DOHH2 (cell line): Measurements from ENCODE around the gene TMEM45A.

Experiments used
- H3F3A ChIP-seq: fragments of 200-600 bp; sonication (generic), shearing (Covaris generic); 2 replicates; pipeline ENCODE4 v1.6.0; 2016; ENCODE audit warnings: antibody characterized with exemption, mild to moderate bottlenecking; ENCODE audit not compliant: control insufficient read depth, insufficient read depth
- H3K27ac ChIP-seq: fragments of 200-600 bp; sonication (generic); 2 replicates; pipeline ENCODE4 v1.5.1; 2014; ENCODE audit warnings: low read depth, mild to moderate bottlenecking, low read length, moderate library complexity
- H3K27me3 ChIP-seq: fragments of 200-600 bp; sonication (generic); 2 replicates; pipeline ENCODE4 v1.6.1; 2014; ENCODE audit warnings: mild to moderate bottlenecking, low read length, mixed read lengths; ENCODE audit not compliant: control insufficient read depth
- H3K36me3 ChIP-seq: fragments of 200-600 bp; sonication (generic); 2 replicates; pipeline ENCODE4 v1.6.1; 2014; ENCODE audit warnings: mild to moderate bottlenecking, low read length, moderate library complexity, mixed read lengths; ENCODE audit not compliant: control insufficient read depth
- H3K4me1 ChIP-seq: fragments of 200-600 bp; sonication (generic); 2 replicates; pipeline ENCODE4 v1.6.1; 2014; ENCODE audit warnings: mild to moderate bottlenecking, low read length, mixed read lengths; ENCODE audit not compliant: control insufficient read depth
- H3K4me2 ChIP-seq: fragments of 200-600 bp; sonication (generic); 2 replicates; pipeline ENCODE4 v1.6.0; 2014; ENCODE audit warnings: mild to moderate bottlenecking, low read length, moderate library complexity
- H3K4me3 ChIP-seq: fragments of 200-600 bp; sonication (generic); 2 replicates; pipeline ENCODE4 v1.5.1; 2014; ENCODE audit warnings: mild to moderate bottlenecking, low read length, mixed read lengths
- H3K79me2 ChIP-seq: fragments of 200-600 bp; sonication (generic); 2 replicates; pipeline ENCODE4 v1.6.1; 2014; ENCODE audit warnings: mild to moderate bottlenecking, low read length, mixed read lengths; ENCODE audit not compliant: control insufficient read depth
- H3K9me2 ChIP-seq: fragments of 200-600 bp; sonication (generic); replicated peaks from 2 replicates; pipeline ENCODE4 v1.6.1; 2014; ENCODE audit warnings: mild to moderate bottlenecking, low read length, mixed read lengths; ENCODE audit not compliant: control insufficient read depth
- H3K9me3 ChIP-seq: fragments of 200-600 bp; sonication (generic); 2 replicates; pipeline ENCODE4 v1.6.1; 2014; ENCODE audit warnings: antibody characterized with exemption, low read length, mixed read lengths; ENCODE audit not compliant: control insufficient read depth, insufficient read depth
- H4K20me1 ChIP-seq: fragments of 200-600 bp; sonication (generic); 2 replicates; pipeline ENCODE4 v1.6.0; 2014; ENCODE audit warnings: low read depth, mild to moderate bottlenecking, antibody characterized with exemption, low read length, moderate library complexity; ENCODE audit not compliant: control insufficient read depth, insufficient read depth
- EZH2phosphoT487 ChIP-seq: fragments of 200-600 bp; sonication (generic); IDR thresholded peaks from 2 replicates; pipeline ENCODE4 v1.6.1; 2017; ENCODE audit warnings: borderline replicate concordance, mild to moderate bottlenecking, antibody characterized with exemption, low read length, moderate library complexity, mixed read lengths
- TF ChIP-seq, protein P1 (sequence below): fragments of 200-600 bp; sonication (generic); IDR thresholded peaks from one replicate; pipeline ENCODE4 v1.5.1; 2014; ENCODE audit warnings: antibody characterized with exemption, mild to moderate bottlenecking, low read depth, low read length; ENCODE audit not compliant: poor library complexity, severe bottlenecking

TMEM45A gene

DNA sequence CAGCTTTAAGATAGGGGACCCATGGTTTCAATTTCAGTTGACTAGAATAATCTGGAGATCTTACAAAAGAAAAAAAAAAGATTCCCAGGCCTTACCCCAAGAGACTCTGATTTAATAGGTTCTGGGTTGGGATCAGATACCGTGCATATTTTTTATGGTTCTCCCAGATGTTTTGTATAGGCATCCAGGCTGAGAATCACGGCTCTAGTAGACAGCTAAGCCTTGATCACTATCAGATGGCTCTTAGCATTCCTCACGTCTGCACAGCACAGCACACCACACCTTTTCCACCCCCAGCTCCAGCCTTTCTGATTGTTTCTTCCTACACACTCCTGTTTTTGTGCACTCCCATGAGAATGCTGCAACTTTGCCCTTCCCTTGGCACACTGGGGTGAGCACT lies 40.8 kb downstream of the TMEM45A start:
- no peak for TF ChIP-seq EZH2phosphoT487
- TF ChIP-seq, protein P1, sequence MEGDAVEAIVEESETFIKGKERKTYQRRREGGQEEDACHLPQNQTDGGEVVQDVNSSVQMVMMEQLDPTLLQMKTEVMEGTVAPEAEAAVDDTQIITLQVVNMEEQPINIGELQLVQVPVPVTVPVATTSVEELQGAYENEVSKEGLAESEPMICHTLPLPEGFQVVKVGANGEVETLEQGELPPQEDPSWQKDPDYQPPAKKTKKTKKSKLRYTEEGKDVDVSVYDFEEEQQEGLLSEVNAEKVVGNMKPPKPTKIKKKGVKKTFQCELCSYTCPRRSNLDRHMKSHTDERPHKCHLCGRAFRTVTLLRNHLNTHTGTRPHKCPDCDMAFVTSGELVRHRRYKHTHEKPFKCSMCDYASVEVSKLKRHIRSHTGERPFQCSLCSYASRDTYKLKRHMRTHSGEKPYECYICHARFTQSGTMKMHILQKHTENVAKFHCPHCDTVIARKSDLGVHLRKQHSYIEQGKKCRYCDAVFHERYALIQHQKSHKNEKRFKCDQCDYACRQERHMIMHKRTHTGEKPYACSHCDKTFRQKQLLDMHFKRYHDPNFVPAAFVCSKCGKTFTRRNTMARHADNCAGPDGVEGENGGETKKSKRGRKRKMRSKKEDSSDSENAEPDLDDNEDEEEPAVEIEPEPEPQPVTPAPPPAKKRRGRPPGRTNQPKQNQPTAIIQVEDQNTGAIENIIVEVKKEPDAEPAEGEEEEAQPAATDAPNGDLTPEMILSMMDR = no peak
- Histone ChIP-seq H3K27me3 (peaks cover 4% of the 10 kb centered on the region; the same call in 1 of the 2 replicates), H3K9me3 (no peaks in the 10 kb centered on the region; the same call in 1 of the 2 replicates), H4K20me1 (no peaks in the 10 kb centered on the region), H3F3A (no peaks in the 10 kb centered on the region), H3K4me3 (no peak overlapping the region), H3K27ac (no peak overlapping the region), H3K4me1 (no peaks in the 10 kb centered on the region), H3K36me3 (no peaks in the 10 kb centered on the region), H3K9me2 (no peaks in the 10 kb centered on the region), H3K4me2 (no peak overlapping the region), H3K79me2 (no peaks in the 10 kb centered on the region)

DNA sequence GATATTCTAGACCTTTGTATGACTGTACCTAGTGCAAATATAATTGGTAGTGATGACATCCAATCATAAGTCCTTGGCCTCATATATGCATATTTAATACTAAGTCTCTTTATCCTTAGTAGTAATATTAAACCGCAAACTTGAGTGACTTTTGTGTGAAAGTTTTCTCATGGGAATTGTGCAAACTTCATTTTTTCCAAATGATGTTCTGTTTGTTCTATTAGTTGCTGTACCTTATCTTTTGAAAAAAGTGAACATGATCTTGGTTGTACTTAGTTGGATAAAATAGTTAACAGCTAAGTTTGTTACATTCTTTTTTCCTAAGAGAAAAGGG lies 43.2 kb downstream of the TMEM45A start:
- H3F3A ChIP-seq = no peaks in the 10 kb centered on the region
- no peak overlapping the region for H3K4me3 ChIP-seq
- TF ChIP-seq, protein P1 = no peak
- TF ChIP-seq EZH2phosphoT487 = no peak
- H3K79me2 ChIP-seq = no peaks in the 10 kb centered on the region
- H3K27ac ChIP-seq = no peak overlapping the region
- no peaks in the 10 kb centered on the region for H4K20me1 ChIP-seq
- no peaks in the 10 kb centered on the region; the same call in 1 of the 2 replicates for H3K9me3 ChIP-seq
- H3K9me2 ChIP-seq = no peaks in the 10 kb centered on the region
- no peaks in the 10 kb centered on the region for H3K36me3 ChIP-seq
- no peak overlapping the region for H3K4me2 ChIP-seq
- H3K4me1 ChIP-seq = no peaks in the 10 kb centered on the region
- H3K27me3 ChIP-seq = peaks cover 4% of the 10 kb centered on the region; the same call in 1 of the 2 replicates

DNA sequence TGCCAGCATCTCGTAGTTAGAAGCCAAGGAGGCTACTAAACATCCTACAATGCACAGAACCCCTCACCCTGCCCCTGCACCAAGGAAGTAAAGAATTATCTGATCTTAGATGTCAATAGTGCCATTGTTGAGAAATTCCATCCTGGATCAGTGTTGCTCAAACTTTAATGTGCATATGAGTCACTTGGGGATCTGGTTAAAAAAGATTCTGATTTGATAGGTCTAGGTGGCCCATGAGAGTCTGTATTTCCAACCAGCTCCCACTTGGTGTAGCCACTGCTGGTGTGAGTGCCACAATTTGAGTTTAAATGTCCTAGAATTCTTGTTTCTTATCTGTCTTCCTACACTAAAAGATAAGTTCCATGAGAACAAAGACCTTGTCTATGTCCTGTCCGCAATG lies 43.7 kb downstream of the TMEM45A start:
- Histone ChIP-seq H3K4me2 (no peak overlapping the region), H3K36me3 (no peaks in the 10 kb centered on the region), H3K9me3 (no peaks in the 10 kb centered on the region; the same call in 1 of the 2 replicates), H3K4me1 (no peaks in the 10 kb centered on the region), H3K9me2 (no peaks in the 10 kb centered on the region), H4K20me1 (no peaks in the 10 kb centered on the region), H3K4me3 (no peak overlapping the region), H3K79me2 (no peaks in the 10 kb centered on the region), H3F3A (no peaks in the 10 kb centered on the region), H3K27me3 (peaks cover 4% of the 10 kb centered on the region; the same call in 1 of the 2 replicates), H3K27ac (no peak overlapping the region)
- no peak for TF ChIP-seq EZH2phosphoT487
- TF ChIP-seq, protein P1 = no peak
